ENCODE data around the gene FABP3.
A peak's percentile ranks its signal among the peaks of the same experiment; 100 is the strongest.

The FABP3 gene

DNA sequence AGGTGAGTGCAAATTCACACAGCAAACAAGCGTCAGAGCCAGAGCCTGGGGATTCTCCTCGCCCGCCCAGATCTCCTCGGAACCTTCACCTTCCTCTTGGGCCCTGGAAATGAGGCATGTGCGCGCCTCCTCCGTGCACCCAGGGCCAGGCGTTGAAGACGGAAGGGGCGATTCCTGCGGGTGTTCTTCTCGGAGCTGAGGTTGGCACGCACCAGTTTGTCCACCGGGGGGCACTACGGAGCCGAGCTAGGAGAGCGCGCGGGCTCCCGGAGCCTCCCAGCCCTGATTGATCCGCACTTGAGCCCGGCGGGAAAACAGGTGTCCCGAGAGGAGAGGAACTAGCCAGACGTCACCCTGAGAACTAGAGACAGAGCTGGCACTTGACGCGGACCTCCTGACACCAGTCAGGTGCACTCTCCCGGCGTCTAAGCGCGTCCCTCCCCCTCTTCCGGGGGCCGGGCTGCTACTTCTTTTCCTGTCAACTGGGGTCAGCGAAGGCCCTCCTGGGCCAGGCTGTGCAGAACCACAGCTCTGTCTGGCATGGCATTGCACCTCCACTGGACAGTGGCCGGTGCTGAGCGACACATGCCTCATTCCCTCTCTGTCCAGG lies 21.8 kb upstream of the FABP3 start:
- H3K27ac ChIP-seq (ENCODE audit: low read length): no peak overlapping the region
- H2AFZ ChIP-seq (ENCODE audit: low read depth, low read length): peak overlapping the region; percentile 81
- H3K4me3 ChIP-seq (ENCODE audit: low read length): peak overlapping the region; percentile 85
- H4K20me1 ChIP-seq (ENCODE audit: insufficient read depth, low read length): no peaks in the 10 kb centered on the region
- no peaks in the 10 kb centered on the region for H3K36me3 ChIP-seq (replicated peaks; ENCODE audit: low read depth, low read length)
- no peaks in the 10 kb centered on the region for H3K27me3 ChIP-seq (ENCODE audit: low read depth, low read length)
- TF ChIP-seq, protein P1, sequence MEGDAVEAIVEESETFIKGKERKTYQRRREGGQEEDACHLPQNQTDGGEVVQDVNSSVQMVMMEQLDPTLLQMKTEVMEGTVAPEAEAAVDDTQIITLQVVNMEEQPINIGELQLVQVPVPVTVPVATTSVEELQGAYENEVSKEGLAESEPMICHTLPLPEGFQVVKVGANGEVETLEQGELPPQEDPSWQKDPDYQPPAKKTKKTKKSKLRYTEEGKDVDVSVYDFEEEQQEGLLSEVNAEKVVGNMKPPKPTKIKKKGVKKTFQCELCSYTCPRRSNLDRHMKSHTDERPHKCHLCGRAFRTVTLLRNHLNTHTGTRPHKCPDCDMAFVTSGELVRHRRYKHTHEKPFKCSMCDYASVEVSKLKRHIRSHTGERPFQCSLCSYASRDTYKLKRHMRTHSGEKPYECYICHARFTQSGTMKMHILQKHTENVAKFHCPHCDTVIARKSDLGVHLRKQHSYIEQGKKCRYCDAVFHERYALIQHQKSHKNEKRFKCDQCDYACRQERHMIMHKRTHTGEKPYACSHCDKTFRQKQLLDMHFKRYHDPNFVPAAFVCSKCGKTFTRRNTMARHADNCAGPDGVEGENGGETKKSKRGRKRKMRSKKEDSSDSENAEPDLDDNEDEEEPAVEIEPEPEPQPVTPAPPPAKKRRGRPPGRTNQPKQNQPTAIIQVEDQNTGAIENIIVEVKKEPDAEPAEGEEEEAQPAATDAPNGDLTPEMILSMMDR (IDR thresholded peaks at IDR 0.05; ENCODE audit: low read depth, low read length): peak; percentile 72
- TF ChIP-seq EZH2phosphoT487 (IDR thresholded peaks at IDR 0.05; ENCODE audit: low read depth): no peak
- H3K79me2 ChIP-seq (ENCODE audit: low read length): no peaks in the 10 kb centered on the region
- H3K9me3 ChIP-seq (ENCODE audit: insufficient read depth, low read length): no peaks in the 10 kb centered on the region
- no peaks in the 10 kb centered on the region; the same call in 1 of the 2 replicates for H3K4me1 ChIP-seq (ENCODE audit: low read length)
- H3K9ac ChIP-seq (ENCODE audit: low read length): peak overlapping the region; percentile 57
- H3K4me2 ChIP-seq (ENCODE audit: low read length): peak overlapping the region; percentile 89

GRCh38 chr1:31393463-31393862 lies 20.6 kb upstream of the FABP3 start:
- no peaks in the 10 kb centered on the region for H3K9me3 ChIP-seq (ENCODE audit: insufficient read depth, low read length)
- H3K4me1 ChIP-seq (ENCODE audit: low read length): no peaks in the 10 kb centered on the region; the same call in 1 of the 2 replicates
- TF ChIP-seq EZH2phosphoT487 (IDR thresholded peaks at IDR 0.05; ENCODE audit: low read depth): no peak
- TF ChIP-seq, protein P1 (IDR thresholded peaks at IDR 0.05; ENCODE audit: low read depth, low read length): no peak

GRCh38 chr1:31390071-31390470 lies 17.2 kb upstream of the FABP3 start:
- Histone ChIP-seq H3K27ac (ENCODE audit: low read length) (no peak overlapping the region), H3K4me2 (ENCODE audit: low read length) (no peak overlapping the region)

More at GRCh38 chr1:31393463-31393862, 20.6 kb upstream of the FABP3 start:
- H4K20me1 ChIP-seq (ENCODE audit: insufficient read depth, low read length): no peaks in the 10 kb centered on the region
- no peaks in the 10 kb centered on the region for H3K36me3 ChIP-seq (replicated peaks; ENCODE audit: low read depth, low read length)
- H3K27ac ChIP-seq (ENCODE audit: low read length): no peak overlapping the region
- no peak overlapping the region for H3K9ac ChIP-seq (ENCODE audit: low read length)
- H3K79me2 ChIP-seq (ENCODE audit: low read length): no peaks in the 10 kb centered on the region
- no peak overlapping the region for H3K4me3 ChIP-seq (ENCODE audit: low read length)
- H3K4me2 ChIP-seq (ENCODE audit: low read length): no peak overlapping the region
- no peak overlapping the region for H2AFZ ChIP-seq (ENCODE audit: low read depth, low read length)
- no peaks in the 10 kb centered on the region for H3K27me3 ChIP-seq (ENCODE audit: low read depth, low read length)

DNA sequence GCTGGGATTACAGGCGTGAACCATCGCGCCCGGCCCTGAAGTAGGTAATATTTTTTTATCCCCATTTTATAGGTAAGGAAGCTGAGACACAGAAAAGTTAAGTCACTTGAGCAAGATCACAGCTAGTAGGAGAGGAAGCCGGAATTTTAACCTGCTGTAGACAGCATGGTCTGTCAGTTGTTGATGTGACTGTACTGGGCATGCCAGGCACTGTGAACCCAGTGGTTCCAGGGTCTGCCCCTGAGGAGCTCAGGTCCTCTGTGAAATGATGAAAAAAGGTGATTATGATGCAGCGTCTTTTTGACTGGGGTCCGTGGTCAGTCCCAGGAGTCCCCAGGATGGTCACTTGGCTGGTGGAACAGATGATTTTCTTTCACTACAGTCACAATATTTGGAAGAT lies 16.7 kb upstream of the FABP3 start:
- H3K4me3 ChIP-seq (ENCODE audit: low read length): no peak overlapping the region
- H3K4me1 ChIP-seq (ENCODE audit: low read length): no peaks in the 10 kb centered on the region; the same call in 1 of the 2 replicates
- H3K36me3 ChIP-seq (replicated peaks; ENCODE audit: low read depth, low read length): no peaks in the 10 kb centered on the region
- no peaks in the 10 kb centered on the region for H3K9me3 ChIP-seq (ENCODE audit: insufficient read depth, low read length)
- no peak overlapping the region for H3K9ac ChIP-seq (ENCODE audit: low read length)
- H3K4me2 ChIP-seq (ENCODE audit: low read length): no peak overlapping the region
- no peak overlapping the region for H3K27ac ChIP-seq (ENCODE audit: low read length)
- H3K27me3 ChIP-seq (ENCODE audit: low read depth, low read length): no peaks in the 10 kb centered on the region
- no peaks in the 10 kb centered on the region for H4K20me1 ChIP-seq (ENCODE audit: insufficient read depth, low read length)
- H2AFZ ChIP-seq (ENCODE audit: low read depth, low read length): no peak overlapping the region
- H3K79me2 ChIP-seq (ENCODE audit: low read length): no peaks in the 10 kb centered on the region
- TF ChIP-seq, protein P1 (IDR thresholded peaks at IDR 0.05; ENCODE audit: low read depth, low read length): no peak
- no peak for TF ChIP-seq EZH2phosphoT487 (IDR thresholded peaks at IDR 0.05; ENCODE audit: low read depth)

More at GRCh38 chr1:31390071-31390470, 17.2 kb upstream of the FABP3 start:
- H4K20me1 ChIP-seq (ENCODE audit: insufficient read depth, low read length): no peaks in the 10 kb centered on the region
- no peak overlapping the region for H2AFZ ChIP-seq (ENCODE audit: low read depth, low read length)
- no peaks in the 10 kb centered on the region for H3K9me3 ChIP-seq (ENCODE audit: insufficient read depth, low read length)
- H3K36me3 ChIP-seq (replicated peaks; ENCODE audit: low read depth, low read length): no peaks in the 10 kb centered on the region
- no peaks in the 10 kb centered on the region for H3K27me3 ChIP-seq (ENCODE audit: low read depth, low read length)
- no peaks in the 10 kb centered on the region; the same call in 1 of the 2 replicates for H3K4me1 ChIP-seq (ENCODE audit: low read length)
- TF ChIP-seq, protein P1 (IDR thresholded peaks at IDR 0.05; ENCODE audit: low read depth, low read length): no peak
- TF ChIP-seq EZH2phosphoT487 (IDR thresholded peaks at IDR 0.05; ENCODE audit: low read depth): no peak
- no peak overlapping the region for H3K4me3 ChIP-seq (ENCODE audit: low read length)
- no peak overlapping the region for H3K9ac ChIP-seq (ENCODE audit: low read length)
- no peaks in the 10 kb centered on the region for H3K79me2 ChIP-seq (ENCODE audit: low read length)
